Measurements from ENCODE around the gene SOX13.
"Not testable (repeated sequence)": the region's sequence is repeated elsewhere in the genome, so short reads cannot be mapped to it uniquely, and the experiment has no call there.

Gene SOX13

DNA sequence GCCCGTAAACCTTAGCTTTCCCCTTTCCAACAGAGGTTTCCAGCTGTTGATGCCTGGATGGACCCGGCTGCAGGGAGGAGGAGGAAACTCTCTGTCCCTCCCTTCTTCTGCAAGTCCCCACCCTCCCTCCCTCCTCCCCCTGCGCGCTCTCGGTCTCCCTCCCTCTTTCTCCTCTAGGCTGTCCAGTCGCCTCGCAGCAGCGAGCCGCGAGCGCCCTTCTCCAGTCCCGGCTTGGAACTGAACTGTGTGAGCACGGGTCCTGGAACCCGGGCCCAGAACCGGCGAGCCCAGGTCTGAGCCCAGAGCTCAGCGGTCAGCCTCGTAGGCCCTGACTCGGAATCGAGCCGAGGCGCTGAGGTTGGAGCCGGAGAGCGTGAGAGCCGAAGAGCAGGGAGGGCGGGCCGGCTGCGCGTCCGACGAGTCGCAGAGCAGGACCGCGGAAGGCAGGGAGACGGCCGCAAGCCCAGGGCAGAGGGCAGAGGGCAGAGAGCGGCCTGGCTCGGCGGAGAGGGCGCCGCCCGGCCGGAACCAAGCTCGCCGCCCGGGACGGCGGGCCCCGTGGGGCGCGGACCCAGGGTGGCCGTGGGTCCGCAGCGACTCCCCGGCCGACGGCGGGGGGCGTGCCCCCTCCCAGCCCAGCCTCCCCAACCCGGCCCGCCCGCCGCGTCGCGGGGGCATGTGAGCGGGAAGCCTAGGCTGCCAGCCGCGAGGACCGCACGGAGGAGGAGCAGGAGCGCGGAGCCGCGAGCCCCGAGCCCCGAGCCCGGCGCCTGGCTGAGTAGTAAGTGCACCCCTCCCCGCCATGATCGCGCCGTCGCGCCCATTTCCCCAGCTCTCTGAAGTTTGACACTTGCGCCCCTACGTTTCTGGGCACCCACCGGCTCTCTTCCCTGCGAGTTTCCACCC, at the start of gene SOX13:
TSS of gene SOX13 (plus strand) at position 185 of the 906 bp plus-strand sequence. CDS start 39,801 bp downstream, outside the sequence.
- DNase-seq (ENCODE audit: low read depth): peak; percentile 37

DNA sequence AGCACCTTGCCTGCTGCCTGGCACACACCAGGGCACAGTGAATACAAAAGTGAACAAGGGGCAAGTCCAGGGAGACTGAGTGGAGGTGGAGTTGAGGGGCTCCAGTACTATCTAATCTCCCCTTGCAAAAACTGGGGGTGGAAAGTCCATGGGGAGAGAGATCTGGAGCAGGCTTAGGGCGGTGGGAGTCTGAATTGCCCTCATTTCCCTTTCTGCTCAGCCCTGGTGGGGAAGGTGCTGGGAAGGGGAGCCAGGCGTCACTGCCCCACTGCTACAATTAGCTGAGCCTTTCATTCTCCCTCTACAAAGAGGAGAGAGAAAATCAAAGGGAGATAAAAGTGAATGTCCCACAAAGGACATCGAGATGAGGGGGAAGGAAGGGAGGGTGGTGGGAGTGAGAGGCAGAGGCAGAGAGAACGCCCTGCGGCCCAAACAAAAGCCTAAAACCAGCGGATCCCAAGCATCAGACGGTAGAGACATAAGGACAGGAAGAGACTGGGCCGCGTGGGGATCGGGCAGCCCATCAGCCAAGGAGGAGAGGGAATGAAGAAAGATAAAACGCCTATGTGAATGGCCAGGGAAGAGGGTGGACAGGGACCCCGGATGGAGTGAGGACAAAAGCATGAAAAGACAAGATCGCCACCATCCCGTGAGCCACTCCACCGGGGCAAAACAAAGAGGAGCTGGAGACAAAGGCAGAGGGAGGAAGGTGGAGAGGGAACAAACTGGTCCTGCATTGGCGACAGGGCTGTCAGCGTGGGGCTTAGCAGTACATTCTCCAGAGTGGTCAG, 46.8 kb upstream of the SOX13 start:
- DNase-seq (ENCODE audit: low read depth): no peak

- DNase-seq (ENCODE audit: low read depth): no peak
Measured at GRCh38 chr1:204027446-204027845, 45.5 kb upstream of the SOX13 start.

DNA sequence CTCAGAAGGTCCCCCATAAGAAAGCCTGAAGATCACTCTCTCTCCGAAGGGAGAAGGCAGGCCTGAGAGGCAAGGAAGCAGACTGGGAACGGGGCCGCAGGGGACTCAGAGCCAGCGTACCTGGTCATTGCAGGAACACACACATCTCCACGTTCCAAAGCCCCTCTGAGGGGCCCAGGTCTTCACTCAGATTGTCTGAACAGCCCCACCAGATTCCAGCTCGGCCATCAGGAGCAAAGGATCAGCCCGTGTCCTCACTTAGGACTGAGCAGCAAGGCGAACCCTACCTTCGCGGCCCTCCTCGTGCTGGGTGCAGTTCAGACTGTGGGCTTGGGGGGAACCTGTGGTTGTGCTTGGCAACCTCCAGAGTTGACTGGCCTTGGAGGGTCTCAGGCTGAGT, 43.9 kb upstream of the SOX13 start:
- DNase-seq (ENCODE audit: low read depth): no peak

DNA sequence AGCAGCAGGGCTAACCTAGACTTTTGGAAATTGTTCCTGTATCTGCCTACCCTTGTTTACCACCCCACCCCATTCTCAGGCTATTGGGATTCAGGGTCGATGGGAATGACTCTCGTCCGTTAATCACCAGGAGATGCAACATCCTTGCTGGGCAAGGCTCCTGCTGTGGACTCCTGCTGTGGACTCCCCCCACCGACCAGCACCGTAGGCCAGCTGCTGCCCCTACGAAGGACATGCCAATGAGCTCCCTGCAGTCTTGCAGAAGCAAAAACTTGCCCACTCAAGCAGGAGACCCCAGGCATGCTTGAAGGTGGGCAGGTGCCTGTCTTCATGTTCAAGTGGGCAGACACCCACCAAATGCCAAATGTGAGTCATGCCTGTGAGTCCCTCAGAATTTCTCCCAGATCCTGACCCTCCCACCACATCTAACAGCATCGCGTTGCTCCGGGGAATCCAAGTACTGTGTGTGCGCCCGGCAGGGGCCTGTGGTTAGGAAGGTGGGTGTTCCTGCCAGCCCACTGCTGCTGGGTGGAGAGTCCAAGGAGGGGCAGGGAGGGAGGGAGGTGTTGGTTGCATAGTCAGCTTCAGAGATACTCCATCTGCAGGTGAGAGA, 41.7 kb upstream of the SOX13 start:
- DNase-seq (ENCODE audit: low read depth): no peak

- DNase-seq (ENCODE audit: low read depth): no peak
Measured at GRCh38 chr1:204032642-204033235, 40.2 kb upstream of the SOX13 start.

DNA sequence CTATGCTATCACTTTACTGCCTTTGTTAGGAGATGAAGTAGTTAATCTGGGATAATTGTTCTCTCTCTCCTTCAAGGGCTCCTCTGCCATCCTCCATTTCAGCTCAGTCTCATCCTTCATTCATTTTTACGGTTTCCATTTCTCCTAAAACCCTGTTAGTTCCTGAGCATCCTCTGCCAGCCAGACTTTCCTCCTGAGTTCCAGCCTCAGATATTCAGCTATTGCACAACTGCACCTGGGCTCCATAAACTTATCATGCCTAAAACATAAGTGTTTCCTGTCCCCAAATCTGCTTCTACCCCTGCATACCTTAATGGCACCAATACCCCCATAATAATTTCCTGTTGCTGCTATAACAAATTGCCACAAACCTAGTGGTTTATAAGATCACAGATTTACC, 39.6 kb upstream of the SOX13 start:
- no peak for DNase-seq (ENCODE audit: low read depth)

DNA sequence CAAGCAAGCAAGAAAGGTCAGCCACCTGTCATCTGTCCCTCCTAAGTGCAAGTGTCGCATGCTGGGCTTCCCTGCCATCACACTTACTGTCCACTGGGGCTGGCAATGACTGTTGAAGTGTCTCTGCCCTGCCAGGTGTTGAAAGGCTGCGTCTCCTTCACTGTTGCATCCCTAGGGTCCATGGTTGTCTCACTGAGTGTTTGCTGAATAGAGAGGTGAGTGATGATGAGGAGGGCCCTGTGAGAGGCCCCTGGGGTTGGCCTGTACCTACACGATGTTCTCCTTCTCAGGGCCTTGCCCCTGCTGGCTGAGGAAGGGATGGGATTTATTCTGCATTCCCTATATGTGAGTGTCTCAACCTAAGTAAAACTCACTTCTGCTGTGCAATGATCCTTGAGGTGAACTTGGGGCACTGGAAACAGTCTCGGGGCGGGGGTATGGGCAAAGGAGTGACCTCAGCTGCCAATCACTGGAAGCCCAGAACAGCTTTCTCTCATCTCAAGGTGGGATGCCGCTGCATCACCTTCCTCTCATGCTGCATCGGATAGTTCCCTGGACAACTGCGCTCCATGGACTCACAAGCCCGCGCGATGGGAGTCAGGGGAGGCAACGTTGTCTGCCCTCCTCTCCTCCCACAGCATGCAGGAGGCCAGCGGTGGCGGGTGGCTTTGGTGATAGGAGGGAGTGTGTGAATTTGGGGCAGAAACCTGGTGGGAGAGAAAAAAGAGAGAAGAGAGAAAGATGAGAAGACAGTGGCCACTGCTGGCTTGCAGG, 35.8 kb upstream of the SOX13 start:
- no peak for DNase-seq (ENCODE audit: low read depth)

- no peak for DNase-seq (ENCODE audit: low read depth)
Measured at GRCh38 chr1:204041232-204041767, 31.6 kb upstream of the SOX13 start.

- DNase-seq (ENCODE audit: low read depth): no peak
Measured at GRCh38 chr1:204041803-204042505, 31.0 kb upstream of the SOX13 start.

GRCh38 chr1:204042516-204042915, 30.4 kb upstream of the SOX13 start:
- DNase-seq (ENCODE audit: low read depth): no peak

DNA sequence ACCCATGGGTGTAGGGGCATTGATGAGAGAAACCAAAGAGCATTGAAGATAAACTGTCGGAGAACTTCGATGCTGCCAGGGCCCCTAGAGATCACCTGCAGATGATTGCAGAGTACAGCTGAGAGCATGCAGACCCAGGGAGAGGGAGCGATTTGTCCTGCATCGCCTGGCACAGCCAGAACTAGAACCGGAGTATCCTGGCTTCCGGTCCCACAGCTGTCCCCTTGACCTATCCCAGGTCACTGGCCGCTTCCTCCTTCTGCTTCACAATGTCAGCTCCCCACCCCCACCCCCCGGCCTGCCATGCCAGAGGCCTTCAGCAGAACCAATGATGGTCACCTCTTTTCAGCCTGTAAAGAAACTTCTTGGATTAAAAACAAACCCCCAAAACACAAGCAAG, 29.2 kb upstream of the SOX13 start:
- DNase-seq (ENCODE audit: low read depth): no peak

GRCh38 chr1:204044448-204044847, 28.5 kb upstream of the SOX13 start:
- no peak for DNase-seq (ENCODE audit: low read depth)

- no peak for DNase-seq (ENCODE audit: low read depth)
Measured at GRCh38 chr1:204045430-204045829, 27.5 kb upstream of the SOX13 start.

DNA sequence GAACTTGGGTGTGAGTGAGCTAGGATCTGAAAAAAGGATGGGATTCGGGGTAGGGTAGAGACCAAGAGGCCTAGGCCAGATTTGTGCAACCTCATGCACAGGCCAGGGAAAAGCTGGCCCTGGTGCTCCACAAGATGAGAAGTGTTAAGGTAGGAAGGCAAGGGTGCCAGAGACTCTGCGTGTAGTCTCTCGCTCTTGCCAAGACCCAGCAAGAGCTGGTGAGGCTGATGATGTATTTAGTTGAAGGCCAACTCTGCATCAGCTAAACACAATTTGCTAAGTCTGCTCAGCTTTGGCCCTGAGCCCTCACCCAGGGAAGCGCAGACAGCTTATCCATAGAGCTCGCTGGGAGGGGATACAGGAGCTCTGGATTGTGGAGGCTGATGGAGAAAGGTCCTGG, 26.6 kb upstream of the SOX13 start:
- no peak for DNase-seq (ENCODE audit: low read depth)

GRCh38 chr1:204048796-204049195, 24.1 kb upstream of the SOX13 start:
- not testable (repeated sequence) for DNase-seq (ENCODE audit: low read depth)

DNA sequence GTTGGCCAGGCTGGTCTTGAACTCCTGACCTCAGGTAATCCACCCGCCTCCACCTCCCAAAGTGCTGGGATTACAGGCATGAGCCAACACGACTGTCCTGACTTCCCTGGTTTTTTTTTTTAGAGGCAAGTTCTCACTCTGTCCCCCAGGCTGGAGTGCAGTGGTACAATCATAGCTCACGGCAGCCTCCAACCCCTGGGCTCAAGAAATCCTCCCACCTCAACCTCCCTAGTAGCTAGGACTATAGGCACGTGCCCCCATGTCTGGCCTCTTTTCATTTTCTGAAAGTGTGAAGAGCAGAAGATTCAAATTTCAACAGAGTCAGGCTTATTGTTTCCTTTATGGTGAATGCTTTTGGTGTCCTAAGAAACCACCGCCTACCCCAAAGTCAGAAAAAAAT, 21.7 kb upstream of the SOX13 start:
- DNase-seq (ENCODE audit: low read depth): no peak

GRCh38 chr1:204051718-204052117, 21.2 kb upstream of the SOX13 start:
- no peak for DNase-seq (ENCODE audit: low read depth)

- no peak for DNase-seq (ENCODE audit: low read depth)
Measured at GRCh38 chr1:204053893-204054292, 19.0 kb upstream of the SOX13 start.

GRCh38 chr1:204059970-204060369, 12.9 kb upstream of the SOX13 start:
- DNase-seq (ENCODE audit: low read depth): no peak

DNA sequence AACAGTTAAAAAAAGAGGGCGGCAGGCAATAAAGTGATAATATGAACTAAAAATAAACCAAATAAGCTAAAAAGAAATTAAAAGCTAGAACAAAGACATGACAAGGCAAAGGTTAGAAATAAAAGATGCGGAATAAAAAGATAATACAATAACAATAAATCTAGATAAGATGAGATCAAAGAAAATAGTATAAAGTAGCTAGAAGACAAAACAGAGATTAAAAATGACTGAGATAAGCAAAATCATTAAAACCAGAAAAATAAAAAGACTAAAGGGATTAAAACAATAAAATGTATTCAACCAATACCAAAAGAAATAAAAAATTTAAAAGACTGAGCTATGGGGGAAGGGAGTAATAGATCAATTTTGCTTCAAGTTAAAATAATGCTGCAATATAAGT, 10.8 kb upstream of the SOX13 start:
- DNase-seq (ENCODE audit: low read depth): no peak

Data from CMK (cell line).